ENCODE measurements around the gene EXOC2. TPM values are rescaled to one million over a fixed set of nuclear protein-coding genes. Genes with fewer than 3 reads are reported as not detected.

EXOC2 gene
- polyA plus RNA-seq, 1 donor (not counting 4 experiments of a cell fraction or from before 2014, with no cell fraction given) = 28.4 TPM

GRCh38 chr6:492178-492577 is 200.8 kb downstream of the EXOC2 start:
- Histone ChIP-seq H3K27ac (ENCODE audit: control insufficient read depth, insufficient read depth, low read length) (no peak overlapping the region), H3K36me3 (ENCODE audit: control insufficient read depth in 2 of 2, extremely low read depth in 1 of 2, insufficient read depth in 2 of 2, low read length in 2 of 2) (peaks cover 3% of the 10 kb centered on the region in 2 experiments), H3K4me1 (ENCODE audit: control insufficient read depth, extremely low read depth, insufficient read depth, low read length) (no peaks in the 10 kb centered on the region), H3K4me2 (ENCODE audit: control insufficient read depth, extremely low read depth, insufficient read depth, low read depth, low read length) (no peak overlapping the region), H3K9ac (ENCODE audit: control insufficient read depth, extremely low read depth, insufficient read depth, low read length) (no peak overlapping the region), H3K9me1 (ENCODE audit: control insufficient read depth, extremely low read depth, insufficient read depth, low read length) (no peaks in the 10 kb centered on the region), H3K79me2 (ENCODE audit: control insufficient read depth, insufficient read depth, low read length) (no peaks in the 10 kb centered on the region), H2AFZ (ENCODE audit: control insufficient read depth, low read length) (no peak overlapping the region), H4K20me1 (ENCODE audit: control insufficient read depth, extremely low read depth, insufficient read depth, low read length) (no peaks in the 10 kb centered on the region), H3K9me3 (ENCODE audit: control insufficient read depth, low read depth, low read length) (no peaks in the 10 kb centered on the region), H3K4me3 (ENCODE audit: control insufficient read depth in 2 of 3, extremely low read depth in 1 of 3, insufficient read depth in 2 of 3, low read depth in 1 of 3, low read length in 3 of 3) (no peak overlapping the region), H3K27me3 (ENCODE audit: control insufficient read depth, extremely low read depth, insufficient read depth, low read length) (no peaks in the 10 kb centered on the region)
- dilution Hi-C loops (cut with MboI; ENCODE audit: extremely low pct_ligation_motif_present, low sequenced_read_pairs) = no loop called here
- no peak for FAIRE-seq
- TF ChIP-seq, protein P1, sequence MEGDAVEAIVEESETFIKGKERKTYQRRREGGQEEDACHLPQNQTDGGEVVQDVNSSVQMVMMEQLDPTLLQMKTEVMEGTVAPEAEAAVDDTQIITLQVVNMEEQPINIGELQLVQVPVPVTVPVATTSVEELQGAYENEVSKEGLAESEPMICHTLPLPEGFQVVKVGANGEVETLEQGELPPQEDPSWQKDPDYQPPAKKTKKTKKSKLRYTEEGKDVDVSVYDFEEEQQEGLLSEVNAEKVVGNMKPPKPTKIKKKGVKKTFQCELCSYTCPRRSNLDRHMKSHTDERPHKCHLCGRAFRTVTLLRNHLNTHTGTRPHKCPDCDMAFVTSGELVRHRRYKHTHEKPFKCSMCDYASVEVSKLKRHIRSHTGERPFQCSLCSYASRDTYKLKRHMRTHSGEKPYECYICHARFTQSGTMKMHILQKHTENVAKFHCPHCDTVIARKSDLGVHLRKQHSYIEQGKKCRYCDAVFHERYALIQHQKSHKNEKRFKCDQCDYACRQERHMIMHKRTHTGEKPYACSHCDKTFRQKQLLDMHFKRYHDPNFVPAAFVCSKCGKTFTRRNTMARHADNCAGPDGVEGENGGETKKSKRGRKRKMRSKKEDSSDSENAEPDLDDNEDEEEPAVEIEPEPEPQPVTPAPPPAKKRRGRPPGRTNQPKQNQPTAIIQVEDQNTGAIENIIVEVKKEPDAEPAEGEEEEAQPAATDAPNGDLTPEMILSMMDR (optimal IDR thresholded peaks at IDR 0.05 in 1 of 3, IDR thresholded peaks at IDR 0.05 in 1 of 3, conservative IDR thresholded peaks at IDR 0.05 in 1 of 3; ENCODE audit: extremely low read depth in 1 of 3, insufficient read depth in 2 of 3, low read length in 3 of 3) = no peak
- no peak for TF ChIP-seq EZH2 (IDR thresholded peaks at IDR 0.05; ENCODE audit: low read length)
- no peak for DNase-seq (ENCODE audit: low read depth, low spot score)

DNA sequence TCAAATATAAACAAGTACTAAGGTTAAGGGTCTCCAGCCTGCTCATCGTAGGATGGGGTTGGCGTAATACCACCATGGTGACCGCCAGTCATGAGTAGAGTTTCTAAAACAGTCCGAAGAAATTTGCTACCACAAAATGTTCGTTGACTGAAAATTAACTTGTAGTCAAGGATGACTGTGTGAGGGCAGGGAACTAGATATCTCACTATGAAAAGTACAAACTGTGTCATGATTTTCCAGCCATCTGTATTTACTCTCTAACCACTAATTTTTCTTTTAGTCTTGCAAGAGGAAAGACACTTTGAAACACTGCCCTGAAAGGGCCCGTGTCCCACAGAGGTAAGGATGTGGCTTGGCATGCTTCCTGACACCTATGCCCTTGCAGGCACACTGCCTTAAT is 201.7 kb downstream of the EXOC2 start:
- peaks cover 3 to 5% of the 10 kb centered on the region in 2 experiments for H3K36me3 ChIP-seq (ENCODE audit: control insufficient read depth in 2 of 2, extremely low read depth in 1 of 2, insufficient read depth in 2 of 2, low read length in 2 of 2)
- H3K4me3 ChIP-seq (ENCODE audit: control insufficient read depth in 2 of 3, extremely low read depth in 1 of 3, insufficient read depth in 2 of 3, low read depth in 1 of 3, low read length in 3 of 3) = no peak overlapping the region
- H3K9me3 ChIP-seq (ENCODE audit: control insufficient read depth, low read depth, low read length) = no peaks in the 10 kb centered on the region
- no peaks in the 10 kb centered on the region for H4K20me1 ChIP-seq (ENCODE audit: control insufficient read depth, extremely low read depth, insufficient read depth, low read length)
- H3K9me1 ChIP-seq (ENCODE audit: control insufficient read depth, extremely low read depth, insufficient read depth, low read length) = no peaks in the 10 kb centered on the region
- TF ChIP-seq, protein P1 (optimal IDR thresholded peaks at IDR 0.05 in 1 of 3, IDR thresholded peaks at IDR 0.05 in 1 of 3, conservative IDR thresholded peaks at IDR 0.05 in 1 of 3; ENCODE audit: extremely low read depth in 1 of 3, insufficient read depth in 2 of 3, low read length in 3 of 3) = no peak
- TF ChIP-seq EZH2 (IDR thresholded peaks at IDR 0.05; ENCODE audit: low read length) = no peak
- H3K27me3 ChIP-seq (ENCODE audit: control insufficient read depth, extremely low read depth, insufficient read depth, low read length) = no peaks in the 10 kb centered on the region
- dilution Hi-C loops (cut with MboI; ENCODE audit: extremely low pct_ligation_motif_present, low sequenced_read_pairs) = no loop called here
- no peaks in the 10 kb centered on the region for H3K4me1 ChIP-seq (ENCODE audit: control insufficient read depth, extremely low read depth, insufficient read depth, low read length)
- no peak for FAIRE-seq
- no peak for DNase-seq (ENCODE audit: low read depth, low spot score)
- H3K4me2 ChIP-seq (ENCODE audit: control insufficient read depth, extremely low read depth, insufficient read depth, low read depth, low read length) = no peak overlapping the region
- no peaks in the 10 kb centered on the region for H3K79me2 ChIP-seq (ENCODE audit: control insufficient read depth, insufficient read depth, low read length)
- H3K27ac ChIP-seq (ENCODE audit: control insufficient read depth, insufficient read depth, low read length) = no peak overlapping the region
- H3K9ac ChIP-seq (ENCODE audit: control insufficient read depth, extremely low read depth, insufficient read depth, low read length) = no peak overlapping the region
- no peak overlapping the region for H2AFZ ChIP-seq (ENCODE audit: control insufficient read depth, low read length)

Measured in keratinocyte (primary cell).